Adrenal gland (tissue), 19 donors: ENCODE measurements around the gene NEMP1. TPM values are rescaled to one million over a fixed set of nuclear protein-coding genes. Genes with fewer than 3 reads are reported as not detected.
A peak's percentile ranks its signal among the peaks of the same experiment; 100 is the strongest.

Experiments
- DNase-seq, 7 donors: peaks; one replicate each; pipeline ENCODE4 v3.0.0-alpha.2; 2019 to 2020
- H3K27ac ChIP-seq, 5 donors: fragments of 200-600 bp; sonication (generic) in 4 of 5; 1 replicate in 3 of 5; 2 replicates in 2 of 5; pipeline versions ENCODE4 v1.5.1 to v1.8.0; 2016 to 2020; ENCODE audit warnings: mild to moderate bottlenecking in 1 of 5
- H3K27me3 ChIP-seq: fragments of 200-600 bp; 2 replicates; pipeline ENCODE4 v1.8.0; 2021
- H3K36me3 ChIP-seq, 2 donors: fragments of 200-600 bp; replicated peaks in 1 of 2; 1 replicate in 1 of 2; 2 replicates in 1 of 2; pipeline versions ENCODE4 v1.5.1 to v1.8.0; 2018 to 2022
- H3K4me1 ChIP-seq, 2 donors: fragments of 200-600 bp; replicated peaks in 1 of 2; 1 replicate in 1 of 2; 2 replicates in 1 of 2; pipeline versions ENCODE4 v1.5.1 to v1.8.0; 2018 to 2021
- H3K4me3 ChIP-seq, 4 donors: fragments of 200-600 bp; sonication (generic) in 3 of 4; one replicate each; pipeline ENCODE4 v1.5.1; 2016 to 2018
- H3K9me3 ChIP-seq, 3 donors: fragments of 200-600 bp; sonication (generic) in 1 of 3; replicated peaks in 1 of 3; 1 replicate in 2 of 3; 2 replicates in 1 of 3; pipeline versions ENCODE4 v1.5.1 to v1.8.0; 2016 to 2021
- CTCF ChIP-seq, 6 experiments: fragments of 450-650 bp in 4 of 6; fragments of 200-600 bp in 2 of 6; sonication (generic) in 1 of 6; IDR thresholded peaks; 1 replicate in 5 of 6; 2 replicates in 1 of 6; pipeline versions ENCODE4 v1.5.1 to v1.8.0; 2016 to 2021; ENCODE audit warnings: antibody characterized with exemption in 6 of 6, mild to moderate bottlenecking in 2 of 6, moderate library complexity in 1 of 6
- POLR2A ChIP-seq, 2 donors: fragments of 450-650 bp; IDR thresholded peaks; one replicate each; pipeline ENCODE4 v1.6.1; 2017; ENCODE audit warnings: antibody characterized with exemption in 2 of 2, mild to moderate bottlenecking in 2 of 2, moderate library complexity in 1 of 2
- WGBS, 4 donors: extraction: QIAGEN DNeasy Blood & Tissue Kit in 2 of 4; methylation state at CpG; one replicate each; pipeline versions ENCODE4 v1.1.5 to v1.1.7; 2013 to 2017; 5-methylcytosine and 5-hydroxymethylcytosine counted together
- intact Hi-C, 2 donors: fragments of 100-400 bp; cut with DNase I; formaldehyde crosslinking; loops; one replicate each; pipeline versions ENCODE4 v1.14.1 to v1.15.0; 2022 to 2023
- long read RNA-seq, 10 donors: library from polyadenylated mRNA in 3 of 10; unstranded in 2 of 10; stranded (forward) in 1 of 10; transcript quantifications; one replicate each; pipeline ENCODE4 v2.0.0 and lab custom pipeline, GENCODE V29; 2021 to 2026
- polyA plus RNA-seq, 3 donors: library from polyadenylated mRNA; stranded (reverse); fragments of 200-250 nt in 2 of 3; fragments of 350-450 nt in 1 of 3; fragmentation: Illumina TruSeq in 1 of 3; extraction: RNeasy Lipid Tissue Mini Kit (QIAGEN cat#74804) in 1 of 3; gene quantifications; one replicate each; pipeline ENCODE4 v1.2.3, GENCODE V29; 2013 to 2014
- total RNA-seq, 9 donors: library from RNA; depleted of rRNA in 4 of 9; stranded (reverse); fragments of >200 nt in 4 of 9; fragments of 120-200 nt in 1 of 9; fragmentation: NEBNext Ultra II Directional in 1 of 9; extraction: Animal tissue kit (Norgen Biotek cat#: 25700) in 1 of 9; gene quantifications; one replicate each; pipeline versions ENCODE4 v1.1.0 to v1.2.4, GENCODE V29; 2013 to 2023
- donor health status: healthy with polysubstance abuse.
- donor health status: Bipolar disorder and iron deficiency.
- donor health status: DM: yes; HTN: yes; CAD: no.
- donor health status: DM: no; HTN: no; CAD: no.
- donor health status: DM: no; HTN: no; CAD: no.
- donor health status: DM: yes; HTN: yes; CAD: no.

NEMP1 gene
- total RNA-seq (10 to 100 TPM in 4 of 9 donors, 1 to 10 TPM in 5; 5.8 to 16.4 (median 10.0) TPM), polyA plus RNA-seq (1 to 10 TPM; 2.7 to 5.7 (median 3.1) TPM)
- long read RNA-seq, donor 1, full-length matches to known transcripts: 3 of 3 reads
- long read RNA-seq, donor 1, partial matches to known transcripts: 0 of 3 reads
- long read RNA-seq, donor 1, other reads (novel, unspliced or antisense): 0 of 3 reads
- long read RNA-seq, donor 2, full-length matches to known transcripts: 1 of 1 reads
- long read RNA-seq, donor 2, partial matches to known transcripts: 0 of 1 reads
- long read RNA-seq, donor 2, other reads (novel, unspliced or antisense): 0 of 1 reads
- long read RNA-seq, donor 3: 0 reads
- long read RNA-seq, donor 4, partial matches to known transcripts: 0 of 1 reads
- long read RNA-seq, donor 4, other reads (novel, unspliced or antisense): 1 of 1 reads
- long read RNA-seq, donor 5, partial matches to known transcripts: 0 of 3 reads
- long read RNA-seq, donor 5, other reads (novel, unspliced or antisense): 3 of 3 reads
- long read RNA-seq, donor 6, partial matches to known transcripts: 0 of 2 reads
- long read RNA-seq, donor 6, other reads (novel, unspliced or antisense): 2 of 2 reads
- long read RNA-seq, donor 7: 0 reads
- long read RNA-seq, donor 8, full-length matches to known transcripts: 3 of 3 reads
- long read RNA-seq, donor 8, partial matches to known transcripts: 0 of 3 reads
- long read RNA-seq, donor 8, other reads (novel, unspliced or antisense): 0 of 3 reads
- long read RNA-seq, donor 9: 0 reads
- long read RNA-seq, donor 10: 0 reads

- no peaks in the 10 kb centered on the region for H3K9me3 ChIP-seq
Observed at GRCh38 chr12:57078519-57079404, at the start of gene NEMP1. Gene NEMP1, minus strand, starts transcription at chr12:57078791. Its CDS starts 46 bp downstream, at chr12:57078745.

GRCh38 chr12:57127726-57128518 is 49.3 kb upstream of the NEMP1 start, which contains the start of gene LRP1:
Gene LRP1, plus strand, starts transcription at chr12:57128483. Its CDS starts 482 bp downstream, at chr12:57128965.
- H3K27ac ChIP-seq: peak within 1 kb of the TSS; percentile 77 to 97 (median 94)
- peaks cover 4 to 40% of the 10 kb centered on the region in 2 donors for H3K4me1 ChIP-seq
- intact Hi-C loops: no loop called here
- peak; percentile 82 to 88 (median 85) for DNase-seq
- no peaks in the 10 kb centered on the region for H3K9me3 ChIP-seq
- peak within 1 kb of the TSS; percentile 32 to 84 (median 69) for H3K4me3 ChIP-seq
- WGBS, 4 donors: 0 to 2% (median 1%) methylated on average over 22 to 57 of the region's 57 CpGs
- no peaks in the 10 kb centered on the region for H3K36me3 ChIP-seq
- H3K27me3 ChIP-seq: no peaks in the 10 kb centered on the region
- TF ChIP-seq CTCF (IDR thresholded peaks at IDR 0.05) (no peak), POLR2A (IDR thresholded peaks at IDR 0.05) (peak in 1 of 2 donors; percentile 70)

More at GRCh38 chr12:57078519-57079404, at the start of gene NEMP1:
- TF ChIP-seq POLR2A (IDR thresholded peaks at IDR 0.05): peak in 1 of 2 donors; percentile 63
- TF ChIP-seq CTCF (IDR thresholded peaks at IDR 0.05): no peak
- Histone ChIP-seq H3K4me1 (peaks cover 12 to 19% of the 10 kb centered on the region in 2 donors), H3K27me3 (no peaks in the 10 kb centered on the region), H3K36me3 (no peaks in the 10 kb centered on the region), H3K27ac (peak within 1 kb of the TSS; percentile 23 to 83 (median 73)), H3K4me3 (peak within 1 kb of the TSS in 3 of 4 donors; percentile 54 to 77 (median 64))
- intact Hi-C loops: loop anchor here in 1 of 2 donors (5.0 to 10.0 kb wide), 2 partner anchors 34 to 106 kb away; partner anchors contain the start of gene STAT6
- peak; percentile 96 to 100 (median 99) for DNase-seq
- 0 to 1% (median 0%) methylated on average over 24 to 39 of the region's 39 CpGs for WGBS, 4 donors

- Histone ChIP-seq H3K36me3 (no peaks in the 10 kb centered on the region), H3K4me3 (peak overlapping the region in 2 of 4 donors; percentile 73 to 84), H3K27ac (peak overlapping the region; percentile 37 to 97 (median 94)), H3K9me3 (no peaks in the 10 kb centered on the region), H3K4me1 (peaks cover 4 to 32% of the 10 kb centered on the region in 2 donors), H3K27me3 (no peaks in the 10 kb centered on the region)
- peak in 1 of 2 donors; percentile 62 for TF ChIP-seq POLR2A (IDR thresholded peaks at IDR 0.05)
- TF ChIP-seq CTCF (IDR thresholded peaks at IDR 0.05): peak in 4 of 6 experiments; percentile 28 to 41 (median 32)
- 2 to 4% (median 3%) methylated on average over 24 to 26 of the region's 26 CpGs for WGBS, 4 donors
- peak; percentile 78 to 91 (median 85) for DNase-seq
- intact Hi-C loops: no loop called here
Observed at GRCh38 chr12:57127101-57127725, 48.6 kb upstream of the NEMP1 start.
